SK-N-SH (cell line): ENCODE measurements around the gene RPS24.

ENCODE experiments used
- EP300 ChIP-seq, 2 experiments: IDR thresholded peaks; 2 replicates each; pipeline versions ENCODE4 v1.4.0 to v1.6.1; 2012; ENCODE audit warnings: borderline replicate concordance in 1 of 2, low read depth in 1 of 2, low read length in 1 of 2
- RAD21 ChIP-seq: IDR thresholded peaks from 2 replicates; pipeline ENCODE4 v1.6.1; 2012; ENCODE audit warnings: mild to moderate bottlenecking, low read length
- RCOR1 ChIP-seq: fragments of 150-350 bp; IDR thresholded peaks from 2 replicates; pipeline ENCODE4 v1.6.1; 2017; ENCODE audit warnings: antibody characterized with exemption, low read length
- YY1 ChIP-seq: IDR thresholded peaks from 2 replicates; pipeline ENCODE4 v1.4.0; 2012; ENCODE audit warnings: low read depth, mild to moderate bottlenecking
- TF ChIP-seq, protein P1 (sequence below): IDR thresholded peaks from 2 replicates; pipeline ENCODE4; 2012

- TF ChIP-seq, protein P1, sequence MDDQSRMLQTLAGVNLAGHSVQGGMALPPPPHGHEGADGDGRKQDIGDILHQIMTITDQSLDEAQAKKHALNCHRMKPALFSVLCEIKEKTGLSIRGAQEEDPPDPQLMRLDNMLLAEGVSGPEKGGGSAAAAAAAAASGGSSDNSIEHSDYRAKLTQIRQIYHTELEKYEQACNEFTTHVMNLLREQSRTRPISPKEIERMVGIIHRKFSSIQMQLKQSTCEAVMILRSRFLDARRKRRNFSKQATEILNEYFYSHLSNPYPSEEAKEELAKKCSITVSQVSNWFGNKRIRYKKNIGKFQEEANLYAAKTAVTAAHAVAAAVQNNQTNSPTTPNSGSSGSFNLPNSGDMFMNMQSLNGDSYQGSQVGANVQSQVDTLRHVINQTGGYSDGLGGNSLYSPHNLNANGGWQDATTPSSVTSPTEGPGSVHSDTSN = no peak
- TF ChIP-seq RCOR1 (no peak), RAD21 (no peak), YY1 (no peak), EP300 (IDR thresholded peaks at IDR 0.05; ENCODE audit: borderline replicate concordance in 1 of 2, low read depth in 1 of 2, low read length in 1 of 2) (no peak)
Measured at GRCh38 chr10:78017856-78018255, 15.8 kb upstream of the RPS24 start.
